Stimulated activated CD4-positive, alpha-beta T cell treated with anti-CD3 and anti-CD28 coated beads, Interleukin-15, amount 100 ng/mL, for 1 hour (primary cell): ENCODE results near the gene KCNMA1.

ENCODE experiments used
- DNase-seq, 2 donors: peaks; one replicate each; pipeline ENCODE4 v3.0.0-alpha.2; 2020; ENCODE audit warnings: low read depth in 1 of 2, low spot score in 1 of 2

KCNMA1 gene

GRCh38 chr10:77139252-77140160 is 498.1 kb downstream of the KCNMA1 start:
- no peak for DNase-seq

GRCh38 chr10:77138541-77138940 is 499.1 kb downstream of the KCNMA1 start:
- no peak for DNase-seq

GRCh38 chr10:77135555-77135954 is 502.1 kb downstream of the KCNMA1 start:
- DNase-seq, result no peak

- no peak for DNase-seq
These were observed 506.4 kb downstream of the KCNMA1 start for GRCh38 chr10:77131214-77131613.

- no peak for DNase-seq
These were observed 510.4 kb downstream of the KCNMA1 start for GRCh38 chr10:77127243-77127642.

GRCh38 chr10:77125231-77125630 is 512.4 kb downstream of the KCNMA1 start:
- no peak for DNase-seq

GRCh38 chr10:77123330-77123729 is 514.3 kb downstream of the KCNMA1 start:
- no peak for DNase-seq

GRCh38 chr10:77121829-77122228 is 515.8 kb downstream of the KCNMA1 start:
- no peak for DNase-seq

- no peak for DNase-seq
These were observed 516.8 kb downstream of the KCNMA1 start for GRCh38 chr10:77120666-77121376.

- no peak for DNase-seq
These were observed 517.6 kb downstream of the KCNMA1 start for GRCh38 chr10:77120012-77120411.

GRCh38 chr10:77118603-77119282 is 518.9 kb downstream of the KCNMA1 start:
- no peak for DNase-seq

GRCh38 chr10:77117501-77117900 is 520.1 kb downstream of the KCNMA1 start:
- DNase-seq, result no peak

- no peak for DNase-seq
These were observed 520.7 kb downstream of the KCNMA1 start for GRCh38 chr10:77116904-77117303.

- no peak for DNase-seq
These were observed 523.3 kb downstream of the KCNMA1 start for GRCh38 chr10:77114181-77114821.

GRCh38 chr10:77111611-77112550 is 525.7 kb downstream of the KCNMA1 start:
- DNase-seq, result no peak

GRCh38 chr10:77110757-77111156 is 526.9 kb downstream of the KCNMA1 start:
- DNase-seq, result no peak

GRCh38 chr10:77109351-77109994 is 528.1 kb downstream of the KCNMA1 start:
- DNase-seq, result no peak

- no peak for DNase-seq
These were observed 530.9 kb downstream of the KCNMA1 start for GRCh38 chr10:77106676-77107075.

- DNase-seq, result no peak
These were observed 531.8 kb downstream of the KCNMA1 start for GRCh38 chr10:77105761-77106221.
